GM21737 (cell line): ENCODE measurements around the gene CAMTA1.

ENCODE experiments used
- ATAC-seq: cut with Tn5 transposase; IDR thresholded peaks from one replicate; pipeline ENCODE4 v1.9.1; 2021; ENCODE audit warnings: mild to moderate bottlenecking, moderate library complexity; ENCODE audit not compliant: unreplicated experiment

Gene CAMTA1

DNA sequence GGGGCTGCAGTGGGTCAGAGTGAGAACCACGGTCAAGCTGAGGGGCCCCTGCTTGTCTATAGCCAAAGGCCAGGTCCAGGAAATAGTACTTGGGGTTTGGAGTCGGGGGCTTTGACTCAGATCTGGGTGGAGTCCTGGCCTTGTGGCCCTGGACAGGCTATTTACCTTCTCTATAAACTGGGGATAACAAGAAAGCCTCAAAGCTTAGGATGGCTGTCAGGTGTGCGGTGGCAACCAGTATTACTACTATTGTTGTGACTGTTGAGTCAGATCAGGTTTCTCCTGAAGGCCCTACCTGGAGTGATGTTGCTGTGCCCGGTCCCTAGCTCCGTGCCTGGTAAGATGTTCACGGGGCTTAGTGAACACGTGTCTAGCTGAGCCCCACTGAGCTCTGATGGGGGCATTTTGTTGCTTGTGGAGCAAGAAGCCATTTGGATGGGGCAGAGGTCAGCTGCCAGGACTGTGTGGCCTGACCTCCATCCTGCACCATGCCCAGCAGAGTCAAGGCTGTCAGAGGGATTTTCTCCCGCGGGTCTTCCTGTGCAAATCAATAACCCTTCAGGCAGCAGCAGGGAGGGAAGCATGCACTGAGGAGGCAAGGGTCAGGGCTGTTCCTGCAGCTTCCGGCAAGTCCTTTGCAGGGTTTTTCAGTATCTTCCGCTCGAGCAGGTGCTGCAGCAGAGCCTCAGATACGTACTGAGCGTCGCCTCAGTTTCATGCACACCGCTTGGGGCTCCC is 170.3 kb downstream of the CAMTA1 start:
- ATAC-seq = no peak

DNA sequence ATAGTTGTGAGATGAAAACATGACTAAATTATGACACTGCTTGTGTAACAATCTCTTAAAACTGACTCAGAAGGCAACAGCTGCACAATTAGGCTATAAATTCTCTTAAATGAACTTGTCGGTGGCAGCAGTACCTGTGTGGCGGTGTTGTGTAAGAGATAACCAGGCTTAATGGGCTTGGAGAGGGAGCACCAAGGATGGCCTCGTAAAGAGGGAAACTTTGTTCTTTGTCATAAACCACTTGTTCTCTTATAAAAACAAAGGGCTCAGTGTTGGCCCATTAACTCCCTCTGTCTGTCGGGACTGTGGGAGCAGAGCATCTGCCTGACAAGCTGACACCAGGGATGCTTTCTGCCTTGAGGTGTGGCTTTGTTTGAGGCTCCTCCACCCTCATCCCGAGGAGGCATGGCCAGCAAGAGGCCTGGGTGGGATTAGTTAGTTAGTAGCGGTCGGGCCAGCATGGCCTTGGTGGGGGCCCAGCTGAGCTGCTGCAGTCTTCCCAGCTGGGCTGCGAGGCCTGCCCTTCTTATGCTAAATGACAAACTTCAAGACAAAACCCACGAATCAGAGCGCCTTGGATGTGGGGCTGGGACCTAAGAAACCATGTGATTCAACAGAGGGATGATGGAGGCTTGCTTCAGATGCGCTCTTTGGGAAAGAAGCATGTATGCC is 171.4 kb downstream of the CAMTA1 start:
- no peak for ATAC-seq

DNA sequence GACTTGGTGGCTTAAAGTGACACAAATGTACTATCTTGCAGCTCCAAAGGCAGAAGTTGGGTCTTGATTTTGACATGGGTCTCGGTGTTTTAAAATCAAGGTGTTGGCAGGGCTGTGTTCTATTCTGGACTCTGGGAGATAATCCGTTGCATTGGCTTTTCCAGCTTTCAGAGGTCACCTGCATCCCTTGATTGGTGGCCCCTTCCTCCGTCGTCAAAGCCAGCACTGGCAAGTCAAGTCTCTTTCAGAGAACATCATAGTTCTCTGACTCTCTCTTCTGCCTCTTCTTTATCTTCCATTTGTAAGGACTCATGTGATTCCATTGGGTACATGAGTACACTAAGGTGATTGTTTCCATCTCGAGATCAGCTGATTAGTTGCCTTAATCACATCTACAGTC is 172.1 kb downstream of the CAMTA1 start:
- no peak for ATAC-seq

DNA sequence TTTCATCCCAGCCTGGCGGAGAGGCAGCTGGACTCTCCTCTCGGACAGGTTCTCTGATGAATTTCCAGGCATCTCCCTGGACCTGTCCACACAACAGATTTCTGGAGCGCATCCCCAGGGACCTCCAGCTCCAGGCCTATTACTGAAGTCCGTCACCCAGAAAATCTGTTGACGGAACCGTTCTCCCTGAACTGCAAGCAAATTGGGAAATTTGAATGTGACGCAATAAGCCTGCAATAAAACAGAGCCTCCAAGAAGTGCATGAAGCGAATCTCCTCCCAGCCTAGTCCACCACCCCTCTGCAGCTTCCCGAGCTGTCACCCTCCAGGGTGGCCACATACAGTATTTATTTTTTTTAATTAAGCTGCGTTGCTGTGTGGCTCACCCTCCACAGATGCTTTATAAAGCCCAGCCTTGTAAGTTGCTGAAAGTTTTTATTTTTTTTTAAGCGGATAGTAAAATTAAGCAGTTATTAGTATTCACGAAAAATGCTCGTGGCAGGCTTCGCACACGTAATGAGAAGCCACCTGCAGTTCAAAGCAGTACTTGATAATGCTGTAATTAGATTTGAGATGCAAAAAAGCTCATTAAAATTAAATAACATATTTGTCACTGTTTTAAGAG is 173.3 kb downstream of the CAMTA1 start:
- no peak for ATAC-seq

DNA sequence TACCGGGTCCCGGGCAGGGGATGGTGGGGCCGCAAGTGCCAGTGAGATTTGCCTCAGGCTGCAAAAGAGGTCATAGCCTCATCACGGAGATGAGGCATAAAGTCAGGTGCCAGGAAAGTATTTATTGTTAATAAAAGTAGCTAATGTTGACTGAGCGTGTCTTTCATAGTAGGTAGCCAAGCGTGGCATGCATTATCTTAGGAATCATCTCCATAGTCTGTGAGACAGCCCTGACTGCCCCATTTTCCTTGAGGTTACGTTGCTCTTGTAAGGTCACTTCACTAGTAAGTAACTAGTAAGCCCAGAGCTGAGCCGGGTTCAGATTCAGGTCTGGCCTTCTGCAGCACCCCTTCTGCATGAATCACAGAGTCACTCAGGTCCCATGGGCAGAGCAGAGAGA is 174.2 kb downstream of the CAMTA1 start:
- ATAC-seq = no peak

DNA sequence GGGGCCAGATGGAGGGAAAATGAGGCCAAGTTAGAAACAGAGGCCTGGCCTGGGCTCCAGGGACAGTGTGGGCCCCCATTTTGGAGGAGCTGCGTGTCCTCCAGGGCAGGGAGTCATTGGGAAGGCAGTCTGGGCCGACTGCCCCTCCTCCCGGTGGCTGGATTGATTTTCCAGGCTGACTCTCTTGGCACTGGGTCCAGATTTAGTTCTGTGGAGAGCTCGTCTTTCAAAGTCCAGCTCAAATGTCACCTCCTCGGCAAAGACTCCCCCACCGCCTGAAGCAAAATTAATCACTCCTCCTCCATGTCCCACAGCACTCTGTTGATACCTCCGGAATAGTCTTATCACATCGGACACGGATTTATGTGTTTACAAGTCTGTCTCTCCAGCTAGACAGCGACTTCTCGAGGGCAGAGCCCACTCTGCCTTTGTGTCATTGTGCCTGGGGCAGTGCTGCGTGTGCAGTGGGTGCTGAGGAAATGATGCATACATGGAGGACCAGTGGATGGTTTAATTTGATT is 175.1 kb downstream of the CAMTA1 start:
- no peak for ATAC-seq

DNA sequence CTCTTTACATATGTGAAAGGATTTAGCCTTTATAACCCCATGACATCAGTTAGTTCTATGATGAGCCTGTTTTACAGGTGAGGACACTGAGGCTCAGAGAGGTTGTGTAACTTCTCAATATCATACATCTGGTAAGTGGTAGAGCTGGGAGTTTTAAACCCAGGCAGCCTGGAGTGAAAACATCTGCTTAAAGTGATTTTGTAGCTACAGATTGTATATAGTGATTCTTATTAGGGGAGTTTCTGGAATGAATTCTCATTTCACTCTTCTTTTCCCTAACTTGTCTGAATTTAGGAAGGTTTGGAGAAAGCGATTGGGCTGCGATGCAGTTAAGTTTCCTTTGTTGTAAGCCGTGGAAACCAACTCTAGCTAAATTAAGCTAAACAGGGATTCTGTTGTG is 175.6 kb downstream of the CAMTA1 start:
- no peak for ATAC-seq

DNA sequence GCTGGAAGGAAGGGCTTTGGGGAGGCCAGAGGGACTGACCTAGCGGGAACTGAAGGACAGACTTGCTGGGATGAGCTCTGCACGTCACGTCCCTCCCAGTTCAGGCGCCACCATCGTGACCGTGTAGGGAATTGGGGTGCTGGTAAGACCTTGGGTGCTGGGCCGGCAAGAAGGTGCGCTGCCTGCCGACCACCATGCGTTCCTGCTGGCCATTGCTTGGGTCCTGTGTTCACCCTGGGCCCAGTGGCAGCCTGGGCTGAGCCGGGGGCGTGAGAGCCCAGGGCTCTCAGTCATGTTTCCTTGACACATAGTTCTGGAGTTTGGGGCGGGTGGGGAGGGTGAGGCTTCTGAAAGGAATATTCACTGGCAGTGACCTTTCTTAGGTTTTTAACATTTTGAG is 176.0 kb downstream of the CAMTA1 start:
- ATAC-seq = no peak

DNA sequence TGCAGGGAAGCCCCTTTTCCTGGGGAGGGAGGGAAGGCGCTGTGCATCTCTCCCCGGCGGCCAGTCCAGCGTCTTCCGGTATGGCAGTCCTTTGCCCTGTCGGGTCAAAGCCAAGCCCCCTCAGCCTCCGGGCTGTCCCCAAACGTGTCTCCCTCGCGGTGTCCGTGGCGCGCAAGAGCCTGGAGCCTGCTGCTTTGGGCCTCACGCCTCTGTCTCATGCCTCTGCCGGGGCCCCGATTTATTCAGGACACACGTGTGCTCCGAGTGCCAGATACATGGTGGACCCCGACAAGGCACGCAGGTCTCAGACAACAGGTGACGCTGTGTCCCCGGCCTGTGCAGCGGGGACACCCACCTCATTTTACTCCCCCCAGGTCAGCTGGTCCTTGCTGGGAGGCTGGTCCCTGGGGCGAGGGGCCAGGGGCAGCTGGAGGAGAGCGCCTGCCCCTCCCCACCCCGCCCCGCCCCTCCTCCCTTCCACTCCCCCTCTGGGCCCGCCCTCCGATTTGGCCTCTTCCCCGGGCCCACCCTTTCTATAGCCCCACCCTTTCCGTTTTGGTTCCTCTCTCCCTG is 176.7 kb downstream of the CAMTA1 start:
- no peak for ATAC-seq

DNA sequence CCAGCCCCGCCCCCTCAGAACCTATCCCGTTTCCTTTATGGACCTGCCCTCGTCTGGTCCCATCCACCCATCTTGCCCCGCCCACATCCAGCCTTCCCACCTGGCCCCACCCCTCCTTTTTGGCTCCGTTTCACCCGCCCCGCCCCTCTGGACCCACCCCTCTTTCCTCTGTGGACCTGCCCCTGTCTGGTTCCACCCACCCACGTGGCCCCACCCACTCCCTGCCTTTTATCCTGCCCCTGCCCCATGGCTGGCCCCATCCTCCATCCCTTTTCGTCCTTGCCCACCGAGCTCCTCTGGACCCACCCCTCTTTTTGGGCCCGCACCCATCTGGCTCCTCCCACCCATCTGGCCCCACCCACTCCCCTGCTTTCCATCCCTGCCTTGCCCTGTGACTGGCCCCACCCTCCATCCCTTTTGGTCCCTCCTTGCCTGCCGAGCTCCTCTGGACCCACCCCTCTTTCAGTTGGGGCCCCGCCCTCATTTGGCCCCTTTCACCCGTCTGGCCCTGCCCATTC is 177.3 kb downstream of the CAMTA1 start:
- ATAC-seq = no peak

DNA sequence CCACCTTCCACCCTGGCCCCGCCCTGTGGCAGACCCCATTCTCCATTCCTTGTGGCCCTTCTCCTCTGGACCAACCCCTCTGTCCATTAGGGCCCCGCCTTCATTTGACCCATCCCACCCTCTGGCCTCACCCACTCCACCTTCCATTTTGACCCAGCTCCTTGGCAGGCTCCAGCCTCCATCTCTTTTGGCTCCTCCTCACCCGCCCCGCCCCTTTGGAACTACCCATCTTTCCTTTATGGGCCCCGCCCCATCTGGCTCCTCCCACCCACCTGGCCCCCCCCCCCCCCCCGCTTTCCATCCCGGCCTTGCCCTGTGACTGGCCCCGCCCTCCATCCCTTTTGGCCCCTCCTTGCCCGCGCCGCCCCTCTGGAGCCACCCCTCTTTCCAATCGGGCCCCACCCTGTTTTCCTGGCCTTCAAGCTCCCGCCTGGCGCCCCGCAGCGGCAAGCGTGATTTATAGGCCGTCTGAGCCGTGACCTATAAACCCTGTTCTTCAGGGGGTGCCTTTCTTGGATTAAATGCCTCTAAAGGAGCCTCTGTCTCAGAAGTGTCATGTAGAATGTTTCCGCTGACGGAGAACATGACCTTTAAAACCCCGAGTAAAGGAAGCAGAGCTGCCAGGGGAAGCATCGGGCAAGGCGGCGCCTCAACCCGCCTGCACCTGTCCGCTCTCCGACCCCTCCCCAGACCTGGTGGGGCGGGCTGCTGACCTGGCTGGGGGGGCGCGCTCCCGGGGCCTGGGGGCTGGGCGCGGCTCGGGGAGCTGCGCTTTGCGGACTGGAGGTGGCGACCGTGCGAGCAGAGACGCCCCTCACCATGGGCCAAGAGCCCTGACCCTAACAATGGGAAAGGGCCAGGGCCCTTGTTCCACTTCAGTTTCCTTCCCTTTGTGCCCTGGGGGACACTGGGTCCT is 178.0 kb downstream of the CAMTA1 start:
- no peak for ATAC-seq

DNA sequence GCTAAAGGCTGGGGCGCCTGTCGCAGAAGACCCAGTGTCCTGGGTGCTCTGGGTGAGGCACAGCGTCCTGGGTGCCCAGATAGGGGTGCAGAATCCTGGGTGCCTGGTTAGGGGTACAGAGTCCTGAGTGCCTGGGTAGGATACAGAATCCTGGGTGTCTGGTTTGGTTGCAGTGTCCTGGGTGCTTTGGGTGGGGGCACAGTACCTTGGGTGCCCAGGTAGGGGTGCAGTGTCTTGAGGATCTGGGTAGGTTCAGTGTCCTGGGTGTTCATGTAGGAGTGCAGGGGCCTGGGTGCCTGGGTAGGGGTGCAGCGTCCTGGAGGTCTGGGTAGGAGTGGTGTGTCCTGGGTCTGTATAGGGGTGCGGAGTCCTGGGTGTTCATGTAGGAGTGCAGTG is 178.7 kb downstream of the CAMTA1 start:
- no peak for ATAC-seq

DNA sequence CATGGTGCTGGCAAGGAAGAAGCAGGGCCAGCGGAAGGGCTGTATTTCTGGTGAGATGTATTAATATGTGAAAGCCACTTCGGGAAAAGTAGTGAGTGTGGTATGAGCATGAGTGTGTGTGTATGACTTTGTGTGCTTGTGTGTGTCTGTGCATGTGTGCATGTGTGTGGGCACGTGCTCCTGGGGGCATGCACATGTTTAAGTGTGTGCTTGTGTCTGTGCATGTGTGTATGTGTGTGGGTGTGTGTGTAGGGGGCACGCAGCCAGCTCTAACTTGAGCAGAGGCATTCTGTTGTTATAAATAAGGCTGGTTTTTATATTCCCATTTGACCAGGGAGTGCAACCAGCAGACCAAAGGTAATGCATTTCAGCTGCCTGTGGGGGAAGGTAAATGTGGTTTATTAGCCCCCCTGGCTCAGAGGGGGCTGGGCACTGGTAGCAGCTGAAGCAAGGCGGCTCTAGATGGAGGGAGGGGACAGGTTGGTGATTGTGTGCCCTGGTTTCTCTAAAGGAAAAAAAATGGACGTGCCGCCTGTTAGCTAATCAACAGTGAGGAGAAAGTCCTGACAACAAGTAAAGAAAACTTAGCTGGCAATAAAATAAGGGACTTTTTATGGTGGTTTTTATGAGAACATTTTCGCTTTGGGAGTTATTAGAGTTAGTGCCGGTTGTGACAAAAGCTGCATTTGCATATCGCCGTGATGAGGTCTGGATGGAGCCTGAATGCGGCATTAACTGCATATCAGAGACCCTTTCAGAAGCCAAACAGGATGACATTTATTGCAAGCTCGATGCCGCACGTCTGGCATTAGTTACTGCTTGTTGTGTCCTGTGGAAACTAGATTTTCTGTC is 180.1 kb downstream of the CAMTA1 start:
- ATAC-seq = no peak

DNA sequence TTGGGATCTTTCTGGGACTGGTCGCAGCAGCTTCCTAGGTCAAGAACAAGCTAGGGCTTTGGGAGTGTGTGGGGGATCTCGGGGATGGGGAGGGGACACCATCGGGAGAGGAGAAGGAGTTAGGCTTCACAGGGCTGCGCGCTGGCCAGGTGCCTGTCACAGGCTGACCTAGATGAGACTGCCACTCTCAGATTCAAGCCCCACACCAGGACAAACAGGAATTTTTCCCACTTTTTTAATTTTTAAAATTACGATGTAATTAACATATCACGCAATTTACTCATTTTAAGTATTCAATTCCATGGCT is 180.6 kb downstream of the CAMTA1 start:
- ATAC-seq = no peak

DNA sequence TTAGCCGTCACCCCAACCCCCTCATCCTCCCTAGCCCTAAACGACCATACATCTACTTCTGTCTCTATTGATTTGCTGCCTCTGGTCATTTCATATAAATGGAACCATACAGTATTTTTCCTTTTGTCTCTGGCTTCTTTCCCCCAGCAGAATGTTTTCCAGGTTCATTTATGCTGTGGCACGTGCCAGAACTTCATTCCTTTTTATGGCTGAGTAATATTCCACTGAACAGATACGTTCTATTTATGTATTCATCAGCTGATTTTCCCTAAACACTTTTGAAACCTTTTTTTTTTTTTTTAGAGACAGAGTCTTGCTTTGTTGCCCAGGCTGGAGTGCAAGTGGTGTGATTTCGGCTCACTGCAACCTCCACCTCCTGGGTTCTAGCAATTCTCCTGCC is 181.1 kb downstream of the CAMTA1 start:
- ATAC-seq = no peak

DNA sequence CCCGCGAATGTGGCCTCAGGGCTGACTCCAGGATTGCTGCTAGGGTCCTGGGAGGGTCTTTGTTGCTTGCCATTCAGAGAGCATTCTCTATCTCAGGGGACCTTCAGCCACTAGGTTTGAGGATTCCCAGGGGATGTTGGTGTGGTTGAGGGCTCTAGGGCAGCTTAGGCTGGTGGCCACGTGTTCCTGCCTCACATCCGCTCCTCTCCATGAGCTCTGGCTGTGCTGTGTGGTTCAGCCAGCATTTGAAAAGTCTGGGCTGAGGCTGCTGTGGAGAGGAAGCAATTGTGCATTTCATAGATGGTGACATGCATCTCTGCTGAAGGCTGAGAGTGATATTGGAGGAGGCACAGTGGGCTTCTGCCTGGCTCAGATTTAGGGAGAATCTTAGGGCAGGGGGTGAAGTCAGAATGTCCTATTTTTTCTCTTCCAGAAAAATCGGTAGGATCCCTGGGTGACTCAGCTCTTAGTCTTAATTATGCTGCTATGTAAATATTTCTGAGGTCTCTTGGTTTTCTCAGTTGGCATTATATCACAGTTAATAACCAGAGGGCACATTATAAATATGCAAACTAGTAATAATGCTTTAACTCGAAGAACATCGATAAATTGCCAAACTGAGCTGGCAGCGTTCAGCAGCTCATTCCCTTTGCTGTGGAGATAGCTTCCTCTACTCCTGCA is 182.3 kb downstream of the CAMTA1 start:
- no peak for ATAC-seq

DNA sequence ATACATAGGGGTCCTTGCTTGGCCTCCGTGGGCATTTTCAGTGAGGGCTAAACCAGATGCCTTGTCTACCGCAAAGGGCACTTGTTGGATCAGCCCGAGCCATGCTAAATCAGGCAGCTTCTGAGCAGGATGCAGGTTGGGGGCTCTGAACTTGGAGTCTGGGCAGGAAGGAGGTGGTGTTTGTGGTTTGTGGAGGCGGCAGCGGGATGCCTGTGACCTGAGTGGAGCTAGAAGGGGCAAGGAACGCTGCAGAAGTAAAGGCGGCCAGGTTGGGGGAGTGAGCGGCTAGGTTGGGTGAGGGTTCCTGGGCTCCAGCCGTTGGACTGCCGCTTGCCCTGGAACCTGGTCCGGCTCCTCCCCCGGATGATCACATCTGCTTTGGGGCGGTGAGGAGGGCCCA is 183.9 kb downstream of the CAMTA1 start:
- ATAC-seq = no peak

DNA sequence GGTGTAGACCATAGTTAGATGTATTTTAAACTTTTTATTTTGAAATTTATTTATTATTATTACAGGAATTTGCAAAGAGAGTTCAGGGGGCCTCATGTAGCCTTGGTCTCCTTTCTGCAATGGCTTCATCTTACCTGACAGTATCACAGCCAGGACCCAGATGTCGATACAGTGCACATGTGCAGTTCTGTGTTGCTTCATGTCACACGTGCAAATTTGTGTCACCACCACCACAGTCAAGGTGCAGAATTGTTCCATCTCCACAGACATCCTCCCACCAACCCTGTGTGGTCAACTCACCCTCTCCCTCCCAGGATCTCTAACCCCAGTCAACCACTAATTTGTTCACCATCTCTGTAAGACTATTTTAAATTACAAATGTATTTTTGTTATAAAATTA is 184.5 kb downstream of the CAMTA1 start:
- ATAC-seq = no peak

DNA sequence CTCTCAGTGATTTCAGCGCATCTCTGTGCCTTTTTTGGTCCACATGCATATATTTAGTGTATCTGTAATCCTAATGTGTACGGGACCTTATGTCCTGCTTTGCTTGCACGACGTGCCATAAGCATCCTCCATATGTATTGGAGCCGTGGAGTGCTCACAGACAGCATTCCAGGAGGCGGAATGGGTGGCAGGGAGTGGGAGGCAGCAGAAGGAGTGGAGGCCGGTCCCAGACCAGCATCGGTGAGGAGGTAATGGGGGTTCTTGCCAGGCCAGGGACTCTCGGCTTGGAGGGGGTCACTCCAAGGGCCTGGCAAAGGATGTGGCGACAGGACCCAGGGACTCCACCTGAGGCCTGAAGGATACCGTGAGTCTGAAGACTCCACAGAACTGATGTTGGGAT is 185.0 kb downstream of the CAMTA1 start:
- no peak for ATAC-seq
